ENCODE measurements around the gene HBZ. TPM values are rescaled to one million over a fixed set of nuclear protein-coding genes. Genes with fewer than 3 reads are reported as not detected.

Gene HBZ
- total and polyA plus RNA-seq, 2 of the 13 experiments (the other 11 are each of a cell fraction or from before 2014, with no cell fraction given) = 0.21 TPM; not detected in 1

- no TSS peak for BruUV-seq (replicated peaks)
- no peak overlapping the region for H2AFZ ChIP-seq (ENCODE audit: low read length)
- no peak overlapping the region for H3K4me2 ChIP-seq (ENCODE audit: low read depth, low read length)
- no peak for DNase-seq (ENCODE audit: low spot score)
- CTCF ChIA-PET (ENCODE audit: low intra/inter-chr PET ratio, low total read pairs) = no interaction called here
- no peak overlapping the region for H3K27ac ChIP-seq (ENCODE audit: extremely low read length, insufficient read depth, low read length)
- WGBS (ENCODE audit: low lambda C conversion rate) = 63% methylated on average over 7 of the region's 7 CpGs
- no peaks in the 10 kb centered on the region for H3K4me1 ChIP-seq (ENCODE audit: insufficient read depth, low read length)
- H4K20me1 ChIP-seq (ENCODE audit: insufficient read depth, low read length) = no peaks in the 10 kb centered on the region
- no peak overlapping the region for H3K4me3 ChIP-seq (replicated peaks in 1 of 3; ENCODE audit: insufficient read depth in 1 of 3, low read depth in 2 of 3, low read length in 3 of 3)
- H3K27me3 ChIP-seq (ENCODE audit: control insufficient read depth in 1 of 2, insufficient read depth in 2 of 2, low read length in 2 of 2) = peaks cover 4 to 39% of the 10 kb centered on the region in 2 experiments
- H3K79me2 ChIP-seq (ENCODE audit: insufficient read depth, low read length) = no peaks in the 10 kb centered on the region
- ATAC-seq = no peak
- H3K36me3 ChIP-seq (replicated peaks in 1 of 2; ENCODE audit: control insufficient read depth in 1 of 2, insufficient read depth in 2 of 2, low read length in 2 of 2) = no peaks in the 10 kb centered on the region
- in situ Hi-C loops (cut with HindIII; ENCODE audit: extremely low pct_ligation_motif_present, low pct_unique_long_range_greater_than_20kb) (no loop called here), intact Hi-C loops (cut with micrococcal nuclease; ENCODE audit: unreplicated experiment) (no loop called here)
- H3K9me3 ChIP-seq (ENCODE audit: low read length) = no peaks in the 10 kb centered on the region
- H3K9ac ChIP-seq (ENCODE audit: insufficient read depth, low read depth, low read length) = no peak overlapping the region
- no peak for FAIRE-seq
- TF ChIP-seq RBAK (CRISPR knock-in tag; IDR thresholded peaks at IDR 0.05) (no peak), SAP130 (CRISPR knock-in tag; IDR thresholded peaks at IDR 0.05; ENCODE audit: low read depth) (no peak), ZBTB46 (CRISPR knock-in tag; IDR thresholded peaks at IDR 0.05; ENCODE audit: borderline replicate concordance) (no peak), POGZ (CRISPR knock-in tag; IDR thresholded peaks at IDR 0.05) (no peak), NFKBIZ (CRISPR knock-in tag; IDR thresholded peaks at IDR 0.05) (no peak), TFDP2 (CRISPR knock-in tag; IDR thresholded peaks at IDR 0.05) (no peak), ZNF513 (CRISPR knock-in tag; conservative IDR thresholded peaks at IDR 0.05) (no peak)
- POLR2A ChIA-PET = interaction anchor here (0.6 kb wide), 1 partner anchor 88 kb away, joined by 3 read pairs; no protein-coding TSS in a partner anchor
Observed at GRCh38 chr16:155031-155398, 2.6 kb downstream of the HBZ start.
